ENCODE data around the gene BAG1.

BAG1 gene

DNA sequence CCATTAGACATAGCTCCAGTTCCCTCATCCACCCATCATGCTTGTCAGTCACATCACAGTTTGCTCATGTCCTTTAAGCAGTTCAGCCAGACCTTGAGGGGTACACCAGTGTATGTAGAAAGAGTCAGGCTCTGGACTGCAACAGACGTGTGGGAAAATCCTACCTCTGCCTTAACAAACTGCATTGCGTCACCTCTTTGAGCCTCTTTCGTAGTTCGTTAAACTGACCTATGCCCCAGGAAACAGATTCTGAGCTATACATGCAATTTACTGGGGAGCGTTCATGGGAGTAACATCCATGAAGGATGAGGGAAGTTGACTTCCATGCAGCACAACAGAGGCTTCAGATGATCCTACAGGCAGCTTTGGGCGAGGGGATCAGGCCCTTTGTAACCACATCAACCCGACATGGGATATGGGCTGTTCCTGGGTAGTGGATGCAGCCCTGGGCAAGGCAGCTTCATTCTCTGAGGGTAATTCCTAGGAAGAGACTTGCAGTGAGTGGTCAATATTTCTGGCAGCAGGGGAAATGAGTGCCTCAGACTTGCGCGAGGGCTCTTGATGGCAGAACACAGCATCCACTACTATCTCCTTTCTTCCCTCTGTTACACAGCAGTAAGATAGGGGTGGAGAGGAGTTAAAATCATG lies 20.2 kb downstream of the BAG1 start:
- no peak for DNase-seq (ENCODE audit: extremely low read depth in 1 of 2, low read depth in 1 of 2)

- DNase-seq (ENCODE audit: extremely low read depth in 1 of 2, low read depth in 1 of 2) = no peak
Observed at GRCh38 chr9:33242609-33243134, 21.8 kb downstream of the BAG1 start.

- no peak for DNase-seq (ENCODE audit: extremely low read depth in 1 of 2, low read depth in 1 of 2)
Observed at GRCh38 chr9:33241298-33241697, 23.2 kb downstream of the BAG1 start.

DNA sequence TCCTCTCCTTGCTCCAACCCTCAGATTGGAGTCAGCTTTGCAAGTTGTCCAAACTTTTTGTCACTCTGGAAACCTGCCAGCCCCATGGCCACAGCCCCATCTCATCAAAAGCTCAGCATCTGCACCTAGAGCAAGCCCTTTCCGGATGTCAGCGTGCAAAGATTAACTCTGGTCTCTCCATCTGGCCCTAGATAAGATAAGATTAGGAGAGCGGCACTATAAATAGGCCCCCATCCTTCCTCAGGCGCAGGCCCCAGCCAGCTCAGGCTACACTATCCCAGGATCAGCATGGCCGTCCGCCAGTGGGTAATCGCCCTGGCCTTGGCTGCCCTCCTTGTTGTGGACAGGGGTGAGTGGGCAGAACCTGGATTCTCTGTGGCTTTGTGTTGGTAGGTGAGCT lies 24.6 kb downstream of the BAG1 start, which contains the start of gene SPINK4:
SPINK4 (plus strand) TSS at position 247 of the 400 bp plus-strand sequence; CDS start at position 289, 42 bp downstream.
- DNase-seq (ENCODE audit: extremely low read depth in 1 of 2, low read depth in 1 of 2) = no peak

DNA sequence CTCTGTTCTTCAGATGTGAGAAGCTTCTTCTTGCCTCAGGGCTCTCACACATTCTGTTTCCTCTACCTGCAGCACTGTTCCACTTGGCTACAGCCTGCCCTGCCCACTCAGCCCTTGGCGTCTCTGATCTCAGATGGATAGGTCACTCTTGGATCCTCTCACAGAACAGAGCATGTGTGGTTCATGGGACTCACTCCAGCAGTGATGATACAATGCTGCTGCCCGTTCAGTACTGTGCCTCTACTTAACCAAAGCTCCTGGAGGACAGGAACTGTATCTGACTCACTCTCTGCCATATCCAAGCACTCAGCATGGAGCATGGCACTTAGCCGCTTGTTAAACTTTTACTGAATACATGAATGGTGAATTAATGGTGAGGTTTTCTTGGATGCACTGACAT lies 27.9 kb downstream of the BAG1 start:
- DNase-seq (ENCODE audit: extremely low read depth in 1 of 2, low read depth in 1 of 2) = no peak

- no peak for DNase-seq (ENCODE audit: extremely low read depth in 1 of 2, low read depth in 1 of 2)
Observed at GRCh38 chr9:33234511-33235467, 29.7 kb downstream of the BAG1 start.

GRCh38 chr9:33233626-33234342 lies 30.7 kb downstream of the BAG1 start:
- no peak for DNase-seq (ENCODE audit: extremely low read depth in 1 of 2, low read depth in 1 of 2)

DNA sequence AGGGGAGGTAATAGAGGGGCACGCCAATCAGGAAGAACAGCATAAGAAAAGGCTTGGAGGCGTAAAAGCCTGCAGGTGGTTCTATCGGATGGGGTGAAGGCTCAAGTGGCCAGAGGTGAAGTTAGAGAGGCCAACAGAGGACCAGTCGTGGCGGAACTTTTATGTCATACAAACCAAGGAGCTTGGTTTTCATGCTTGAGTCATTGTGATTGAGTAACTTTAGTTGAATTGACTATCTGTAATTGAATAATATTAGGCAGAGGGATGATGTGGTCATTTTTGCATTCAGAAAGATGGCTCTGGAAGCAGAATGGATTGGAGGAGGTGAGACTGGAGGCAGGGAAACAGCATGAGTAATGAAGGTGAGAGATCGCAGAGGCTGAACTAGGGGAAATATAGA lies 31.7 kb downstream of the BAG1 start:
- DNase-seq (ENCODE audit: extremely low read depth in 1 of 2, low read depth in 1 of 2) = no peak

DNA sequence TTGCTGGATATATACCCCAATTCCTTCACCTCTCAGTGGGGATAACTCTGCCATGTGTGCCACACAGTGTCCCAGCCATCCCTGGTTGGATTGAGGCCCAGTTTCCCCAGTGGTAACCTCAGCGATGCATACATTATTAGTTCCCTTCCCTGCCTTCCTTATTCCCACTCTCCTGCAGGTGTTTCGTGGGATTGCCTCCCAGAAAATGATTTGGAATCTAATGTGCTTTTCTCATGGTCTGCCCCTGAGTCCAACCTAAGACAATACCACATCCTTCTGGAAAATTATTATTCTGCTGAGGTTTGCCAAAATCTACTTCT lies 32.9 kb downstream of the BAG1 start:
- DNase-seq (ENCODE audit: extremely low read depth in 1 of 2, low read depth in 1 of 2) = no peak

DNA sequence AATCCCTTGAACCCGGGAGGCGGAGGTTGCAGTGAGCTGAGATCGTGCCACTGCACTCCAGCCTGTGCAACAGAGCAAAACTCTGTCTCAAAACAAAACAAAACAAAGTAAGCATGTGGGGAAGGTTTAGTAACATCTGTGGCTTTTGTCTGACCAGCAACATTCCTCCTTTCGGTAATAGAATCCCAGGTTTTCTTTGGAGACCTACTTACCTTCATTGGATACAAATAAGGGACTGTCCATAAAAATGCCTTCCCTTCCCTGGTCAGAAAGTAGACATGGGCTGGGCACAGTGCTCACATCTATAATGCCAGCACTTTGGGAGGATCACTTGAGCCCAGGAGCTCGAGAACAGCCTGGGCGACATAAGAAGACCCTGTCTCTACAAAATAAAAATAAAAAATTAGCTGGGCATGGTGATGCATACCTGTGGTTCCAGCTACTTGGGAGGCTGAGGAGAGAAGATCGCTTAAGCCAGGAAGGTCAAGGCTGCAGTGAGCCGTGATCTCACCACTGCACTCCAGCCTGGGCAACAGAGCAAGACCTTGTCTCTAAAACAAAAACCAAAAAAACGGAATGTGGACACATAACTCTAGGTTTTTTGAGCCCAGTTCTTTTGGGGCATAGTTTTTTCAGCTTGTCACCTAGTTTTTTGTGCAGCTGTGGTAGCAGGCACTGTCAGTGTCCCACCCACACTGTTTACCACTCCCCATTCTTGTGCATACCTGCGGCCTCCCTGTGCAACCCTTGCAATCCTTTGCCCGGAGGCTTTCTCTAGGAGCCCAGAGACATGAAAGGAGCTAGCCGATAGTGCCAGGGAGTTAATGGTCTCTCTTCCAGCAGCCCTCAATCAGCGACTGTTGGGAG lies 33.5 kb downstream of the BAG1 start:
- no peak for DNase-seq (ENCODE audit: extremely low read depth in 1 of 2, low read depth in 1 of 2)

GRCh38 chr9:33229359-33230114 lies 35.0 kb downstream of the BAG1 start:
- no peak for DNase-seq (ENCODE audit: extremely low read depth in 1 of 2, low read depth in 1 of 2)

GRCh38 chr9:33228606-33229005 lies 35.9 kb downstream of the BAG1 start:
- no peak for DNase-seq (ENCODE audit: extremely low read depth in 1 of 2, low read depth in 1 of 2)

GRCh38 chr9:33227741-33228140 lies 36.8 kb downstream of the BAG1 start:
- no peak for DNase-seq (ENCODE audit: extremely low read depth in 1 of 2, low read depth in 1 of 2)

- no peak for DNase-seq (ENCODE audit: extremely low read depth in 1 of 2, low read depth in 1 of 2)
Observed at GRCh38 chr9:33227008-33227398, 37.5 kb downstream of the BAG1 start.

GRCh38 chr9:33225319-33226147 lies 39.0 kb downstream of the BAG1 start:
- peak in 1 of 2 donors; percentile 34 for DNase-seq (ENCODE audit: extremely low read depth in 1 of 2, low read depth in 1 of 2)

- no peak for DNase-seq (ENCODE audit: extremely low read depth in 1 of 2, low read depth in 1 of 2)
Observed at GRCh38 chr9:33223696-33224095, 40.8 kb downstream of the BAG1 start.

GRCh38 chr9:33222031-33222430 lies 42.5 kb downstream of the BAG1 start:
- DNase-seq (ENCODE audit: extremely low read depth in 1 of 2, low read depth in 1 of 2) = no peak

GRCh38 chr9:33221568-33221884 lies 43.0 kb downstream of the BAG1 start:
- DNase-seq (ENCODE audit: extremely low read depth in 1 of 2, low read depth in 1 of 2) = no peak

Data from stimulated activated CD8-positive, alpha-beta memory T cell treated with anti-CD3 and anti-CD28 coated beads, Interleukin-7, amount 100 ng/mL, for 48 hours (primary cell).